ENCODE data around the gene ZNF260. TPM values are rescaled to one million over a fixed set of nuclear protein-coding genes. Genes with fewer than 3 reads are reported as not detected.

Gene ZNF260
- total and polyA plus RNA-seq, 9 donors = 6.1 to 19.0 (median 11.8) TPM

DNA sequence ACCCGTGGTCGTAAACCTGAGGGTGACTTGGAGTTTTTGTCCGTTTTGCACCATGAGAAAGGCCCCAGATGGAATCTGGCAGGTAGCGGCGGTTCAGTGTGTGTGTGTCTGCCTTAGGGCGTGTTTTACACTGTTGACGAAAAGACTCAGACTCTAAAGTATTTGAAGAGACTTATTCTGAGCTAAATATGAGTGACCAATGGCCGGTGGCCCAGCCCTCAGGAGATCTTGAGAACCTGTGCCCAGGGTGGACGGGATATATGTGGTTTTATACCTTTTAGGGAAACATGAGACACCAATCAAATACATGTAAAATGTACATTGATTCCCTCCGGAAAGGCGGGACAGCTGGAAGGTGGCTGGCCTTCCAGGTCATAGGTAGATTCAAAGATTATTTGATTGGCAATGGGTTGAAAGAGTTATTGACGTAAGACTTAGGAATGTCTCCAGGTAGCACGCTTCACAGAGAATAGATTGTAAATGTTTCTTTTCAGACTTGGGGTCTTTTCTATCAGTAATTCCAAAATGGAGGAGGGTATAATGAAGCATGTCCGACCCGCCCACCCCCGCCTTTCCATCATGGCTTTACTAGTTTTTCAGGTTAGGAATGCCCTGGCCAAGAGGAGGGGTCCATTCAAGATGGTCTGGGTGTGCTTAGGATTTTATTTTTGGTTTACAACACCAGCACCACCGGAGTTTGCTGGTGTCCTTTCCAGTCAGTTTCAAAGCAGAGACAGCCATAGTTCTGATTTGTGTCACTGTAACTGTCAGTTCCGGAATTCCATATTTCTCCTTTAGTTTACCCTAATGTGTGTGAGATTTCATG lies 46.0 kb upstream of the ZNF260 start:
- intact Hi-C loops (cut with DNase I) = no loop called here
- peaks cover 2% of the 10 kb centered on the region for H3K4me1 ChIP-seq (ENCODE audit: insufficient read depth)
- H3K36me3 ChIP-seq = no peaks in the 10 kb centered on the region
- H3K4me3 ChIP-seq = peak overlapping the region; percentile 85
- WGBS, 3 donors = 28 to 30% (median 28%) methylated on average over 18 of the region's 18 CpGs
- H3K27me3 ChIP-seq = no peaks in the 10 kb centered on the region
- TF ChIP-seq POLR2A (IDR thresholded peaks at IDR 0.05) (no peak), EP300 (IDR thresholded peaks at IDR 0.05) (no peak)
- TF ChIP-seq, protein P1, sequence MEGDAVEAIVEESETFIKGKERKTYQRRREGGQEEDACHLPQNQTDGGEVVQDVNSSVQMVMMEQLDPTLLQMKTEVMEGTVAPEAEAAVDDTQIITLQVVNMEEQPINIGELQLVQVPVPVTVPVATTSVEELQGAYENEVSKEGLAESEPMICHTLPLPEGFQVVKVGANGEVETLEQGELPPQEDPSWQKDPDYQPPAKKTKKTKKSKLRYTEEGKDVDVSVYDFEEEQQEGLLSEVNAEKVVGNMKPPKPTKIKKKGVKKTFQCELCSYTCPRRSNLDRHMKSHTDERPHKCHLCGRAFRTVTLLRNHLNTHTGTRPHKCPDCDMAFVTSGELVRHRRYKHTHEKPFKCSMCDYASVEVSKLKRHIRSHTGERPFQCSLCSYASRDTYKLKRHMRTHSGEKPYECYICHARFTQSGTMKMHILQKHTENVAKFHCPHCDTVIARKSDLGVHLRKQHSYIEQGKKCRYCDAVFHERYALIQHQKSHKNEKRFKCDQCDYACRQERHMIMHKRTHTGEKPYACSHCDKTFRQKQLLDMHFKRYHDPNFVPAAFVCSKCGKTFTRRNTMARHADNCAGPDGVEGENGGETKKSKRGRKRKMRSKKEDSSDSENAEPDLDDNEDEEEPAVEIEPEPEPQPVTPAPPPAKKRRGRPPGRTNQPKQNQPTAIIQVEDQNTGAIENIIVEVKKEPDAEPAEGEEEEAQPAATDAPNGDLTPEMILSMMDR (IDR thresholded peaks at IDR 0.05) = no peak
- no peak overlapping the region for H3K27ac ChIP-seq
- no peak for DNase-seq
- H3K9me3 ChIP-seq = peaks cover 0 to 25% of the 10 kb centered on the region in 2 donors

DNA sequence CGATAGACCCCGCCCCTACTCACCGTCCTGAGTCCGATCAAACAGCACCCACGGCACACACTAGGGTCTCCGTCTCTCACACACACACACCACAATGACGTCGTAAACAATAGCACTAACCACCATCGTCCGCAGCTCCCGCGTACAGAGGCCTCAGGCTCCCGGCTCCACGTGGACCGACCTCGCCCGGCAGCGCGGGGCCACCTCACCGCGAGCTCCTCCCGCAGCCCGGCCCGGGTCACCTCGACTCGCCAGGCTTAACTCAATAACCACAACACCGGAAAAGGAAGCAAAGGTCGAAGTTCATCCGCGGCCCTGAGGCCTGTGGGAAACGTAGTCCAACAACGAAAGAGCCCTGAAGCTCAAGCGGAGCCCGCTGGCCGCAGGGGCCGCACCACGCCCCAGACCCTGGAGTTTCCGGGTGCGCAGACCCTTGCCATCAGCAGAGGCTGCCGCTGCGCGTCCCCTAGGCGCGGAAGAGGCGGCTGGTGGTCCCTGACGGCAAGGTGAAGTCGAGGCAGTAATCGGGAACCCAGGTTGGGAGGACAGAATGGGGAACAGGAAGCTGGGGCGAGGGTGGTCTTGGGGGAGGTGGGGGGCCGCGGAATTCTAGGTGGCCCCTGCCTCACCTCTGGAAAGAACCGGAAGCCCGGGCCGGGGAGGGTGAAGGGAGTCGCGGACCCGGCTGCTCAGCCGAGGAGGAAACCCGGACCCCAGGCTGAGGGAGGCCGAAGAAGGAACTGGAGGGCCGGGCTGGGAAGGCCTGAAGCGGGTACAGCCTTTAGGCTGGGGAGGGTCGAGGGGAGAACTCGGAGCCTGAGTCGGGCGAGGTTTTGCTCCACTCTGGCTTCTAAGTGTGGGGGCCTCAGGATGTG lies 45.2 kb upstream of the ZNF260 start, which contains the start of gene ZNF529:
Gene ZNF529 (minus strand): TSS at position 273 of the 875 bp plus-strand sequence. CDS start 946 bp downstream, outside the sequence.
- Histone ChIP-seq H3K4me3 (peak within 1 kb of the TSS; percentile 85), H3K27me3 (no peaks in the 10 kb centered on the region), H3K27ac (peak within 1 kb of the TSS; percentile 1 to 50), H3K9me3 (peaks cover 0 to 28% of the 10 kb centered on the region in 2 donors), H3K36me3 (no peaks in the 10 kb centered on the region), H3K4me1 (ENCODE audit: insufficient read depth) (peaks cover 2% of the 10 kb centered on the region)
- no peak for TF ChIP-seq EP300 (IDR thresholded peaks at IDR 0.05)
- TF ChIP-seq, protein P1 (IDR thresholded peaks at IDR 0.05) = no peak
- no peak for TF ChIP-seq POLR2A (IDR thresholded peaks at IDR 0.05)
- peak; percentile 79 to 89 (median 88) for DNase-seq
- intact Hi-C loops (cut with DNase I) = no loop called here
- WGBS, 3 donors = 0 to 1% (median 0%) methylated on average over 65 to 66 of the region's 66 CpGs

DNA sequence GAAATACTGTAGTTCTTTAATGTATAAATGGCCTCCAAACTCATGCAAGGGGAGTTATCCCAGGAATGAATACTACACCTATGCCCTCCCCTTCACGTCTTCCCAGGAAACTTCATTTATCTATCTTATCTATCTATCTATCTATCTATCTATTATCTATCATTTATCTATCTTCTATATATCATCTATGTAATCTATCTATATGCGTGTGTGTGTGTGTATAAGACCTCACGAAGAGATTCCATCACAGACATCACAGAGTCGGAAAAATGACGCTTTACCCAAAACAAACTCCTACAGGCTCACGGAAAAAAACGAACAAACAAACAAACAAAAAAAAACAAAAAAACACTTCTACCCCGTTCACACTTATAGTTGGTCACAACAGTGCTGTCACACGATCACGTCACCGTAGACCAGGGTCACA lies 44.5 kb upstream of the ZNF260 start:
- intact Hi-C loops (cut with DNase I) = no loop called here
- H3K27me3 ChIP-seq = no peaks in the 10 kb centered on the region
- TF ChIP-seq EP300 (IDR thresholded peaks at IDR 0.05) (no peak), POLR2A (IDR thresholded peaks at IDR 0.05) (no peak)
- TF ChIP-seq, protein P1 (IDR thresholded peaks at IDR 0.05) = no peak

DNA sequence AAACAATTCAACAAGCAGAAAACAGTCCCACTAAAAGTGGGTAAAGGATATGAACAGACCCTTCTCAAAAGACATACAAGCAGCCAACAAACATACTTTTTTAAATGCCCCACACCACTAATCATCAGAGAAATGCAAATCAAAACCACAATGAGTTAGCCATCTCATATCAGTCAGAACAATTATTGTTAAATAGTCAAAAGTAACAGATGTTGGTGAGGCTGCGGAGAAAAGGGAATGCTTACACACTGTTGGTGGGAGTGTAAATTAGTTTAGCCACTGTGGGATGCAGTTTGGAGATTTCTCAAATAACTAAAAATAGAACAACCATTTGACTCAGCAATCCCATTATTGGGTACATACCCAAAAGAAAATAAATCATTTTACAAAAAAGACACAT lies 36.3 kb upstream of the ZNF260 start:
- Histone ChIP-seq H3K9me3 (peaks cover 3 to 59% of the 10 kb centered on the region in 2 donors), H3K27ac (no peak overlapping the region), H3K4me3 (no peak overlapping the region), H3K4me1 (ENCODE audit: insufficient read depth) (no peaks in the 10 kb centered on the region), H3K27me3 (no peaks in the 10 kb centered on the region), H3K36me3 (no peaks in the 10 kb centered on the region)
- intact Hi-C loops (cut with DNase I) = no loop called here
- 99 to 100% (median 100%) methylated on average over 1 of the region's 1 CpG for WGBS, 3 donors
- TF ChIP-seq POLR2A (IDR thresholded peaks at IDR 0.05) (no peak), EP300 (IDR thresholded peaks at IDR 0.05) (no peak)
- TF ChIP-seq, protein P1 (IDR thresholded peaks at IDR 0.05) = no peak
- DNase-seq = no peak

More for the DNA sequence above, 44.5 kb upstream of the ZNF260 start:
- 0 to 1% (median 1%) methylated on average over 11 of the region's 11 CpGs for WGBS, 3 donors
- H3K36me3 ChIP-seq = no peaks in the 10 kb centered on the region
- peak overlapping the region; percentile 85 for H3K4me3 ChIP-seq
- peaks cover 2% of the 10 kb centered on the region for H3K4me1 ChIP-seq (ENCODE audit: insufficient read depth)
- H3K9me3 ChIP-seq = peaks cover 0 to 30% of the 10 kb centered on the region in 2 donors
- no peak for DNase-seq
- H3K27ac ChIP-seq = peak overlapping the region; percentile 1 to 50

Measured in ovary (tissue), 9 donors.